ENCODE data around the gene THAP12. TPM values are rescaled to one million over a fixed set of nuclear protein-coding genes. Genes with fewer than 3 reads are reported as not detected.

THAP12 gene
- total RNA-seq, 1 experiment from 2014 or later: 44.1 TPM

DNA sequence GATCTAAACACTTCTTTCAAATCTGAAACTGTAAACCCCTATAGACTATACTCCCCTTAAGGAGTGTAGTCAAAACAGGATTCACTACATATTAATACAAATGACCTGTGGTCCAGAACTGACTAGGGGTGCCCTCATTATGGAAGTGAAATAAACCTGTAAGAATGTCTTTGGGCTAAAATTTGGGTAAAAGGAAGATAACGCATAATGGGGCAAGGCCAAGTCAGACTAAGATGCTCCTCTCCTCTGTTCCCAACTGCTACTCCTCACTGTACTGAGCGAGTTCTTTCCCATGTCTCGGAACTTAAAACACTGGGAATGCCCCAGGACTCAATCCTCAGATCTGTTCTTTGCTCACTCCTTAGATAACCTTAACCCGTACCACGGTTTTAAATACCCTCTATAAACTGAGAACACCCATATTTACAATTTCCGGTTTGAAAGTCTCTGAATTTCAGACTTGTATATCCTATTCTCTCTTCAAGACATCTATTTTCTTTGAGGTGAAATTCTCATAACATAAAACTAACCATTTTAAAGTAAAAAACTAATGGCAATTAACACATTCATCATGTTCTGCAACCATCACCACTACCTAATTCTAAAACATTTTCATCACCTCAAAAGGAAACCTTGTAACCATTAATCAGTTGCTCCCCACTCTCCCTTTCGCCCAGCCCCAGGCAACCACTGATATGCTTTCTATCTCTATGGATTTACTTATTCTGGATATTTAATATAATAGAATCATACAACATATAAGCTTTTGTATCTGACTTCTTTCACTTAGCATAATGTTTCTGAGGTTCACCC, 4.0 kb downstream of the THAP12 start:
- no peaks in the 10 kb centered on the region for H3K27me3 ChIP-seq (ENCODE audit: insufficient read depth, low read length)
- ChIA-PET CTCF (no interaction called here), POLR2A (no interaction called here), RAD21 (ENCODE audit: low non-redundant PET in 1 of 2, low total read pairs in 2 of 2, uncharacterized antibody in 2 of 2, unreplicated experiment in 2 of 2) (no interaction called here)
- H3K27ac ChIP-seq (ENCODE audit: low read depth, low read length): no peak overlapping the region
- no peaks in the 10 kb centered on the region for H3K9me3 ChIP-seq (ENCODE audit: control insufficient read depth in 1 of 2, insufficient read depth in 1 of 2, low read depth in 1 of 2, low read length in 2 of 2)
- H3K9me2 ChIP-seq (ENCODE audit: insufficient read depth): no peaks in the 10 kb centered on the region
- H3K4me1 ChIP-seq (ENCODE audit: control insufficient read depth in 1 of 2, insufficient read depth in 2 of 2, low read length in 2 of 2): peaks cover 6 to 19% of the 10 kb centered on the region in 2 experiments
- no TSS peak for BruUV-seq (replicated peaks)
- peaks cover 87% of the 10 kb centered on the region for H3K79me2 ChIP-seq (ENCODE audit: insufficient read depth, low read length)
- no peak for ATAC-seq
- H3K4me2 ChIP-seq (ENCODE audit: low read length): no peak overlapping the region
- no peak for DNase-seq (ENCODE audit: low read depth, low spot score)
- intact Hi-C loops (cut with micrococcal nuclease): loop anchor here (10.0 kb wide), 1 partner anchor 138 kb away; no protein-coding TSS in a partner anchor
- no peak overlapping the region for H2AFZ ChIP-seq (ENCODE audit: low read depth, low read length, poor library complexity, severe bottlenecking)
- H3K36me3 ChIP-seq (ENCODE audit: control insufficient read depth in 1 of 2, insufficient read depth in 2 of 2, low read length in 2 of 2): no peaks in the 10 kb centered on the region; a peak in 1 of 4 replicates
- no peaks in the 10 kb centered on the region for H4K20me1 ChIP-seq (ENCODE audit: insufficient read depth)
- no peak overlapping the region for H3K9ac ChIP-seq (ENCODE audit: low read length)
- TF ChIP-seq RAD21 (IDR thresholded peaks at IDR 0.05; ENCODE audit: low read depth) (no peak), YY1 (IDR thresholded peaks at IDR 0.05; ENCODE audit: extremely low read depth, insufficient replicate concordance, low read depth, low read length) (no peak), POLR2AphosphoS5 (IDR thresholded peaks at IDR 0.05; ENCODE audit: low read depth, low read length) (no peak), SP1 (IDR thresholded peaks at IDR 0.05; ENCODE audit: low read depth) (no peak), CEBPB (IDR thresholded peaks at IDR 0.05; ENCODE audit: low read depth) (no peak), FOSL1 (IDR thresholded peaks at IDR 0.05; ENCODE audit: low read depth) (no peak), EGR1 (IDR thresholded peaks at IDR 0.05; ENCODE audit: low read depth) (no peak), TCF7L2 (IDR thresholded peaks at IDR 0.05; ENCODE audit: borderline replicate concordance, extremely low read depth, insufficient read depth, insufficient read length) (no peak)
- TF ChIP-seq, protein P1, sequence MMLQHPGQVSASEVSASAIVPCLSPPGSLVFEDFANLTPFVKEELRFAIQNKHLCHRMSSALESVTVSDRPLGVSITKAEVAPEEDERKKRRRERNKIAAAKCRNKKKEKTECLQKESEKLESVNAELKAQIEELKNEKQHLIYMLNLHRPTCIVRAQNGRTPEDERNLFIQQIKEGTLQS (IDR thresholded peaks at IDR 0.05): no peak
- TF ChIP-seq, protein P2, sequence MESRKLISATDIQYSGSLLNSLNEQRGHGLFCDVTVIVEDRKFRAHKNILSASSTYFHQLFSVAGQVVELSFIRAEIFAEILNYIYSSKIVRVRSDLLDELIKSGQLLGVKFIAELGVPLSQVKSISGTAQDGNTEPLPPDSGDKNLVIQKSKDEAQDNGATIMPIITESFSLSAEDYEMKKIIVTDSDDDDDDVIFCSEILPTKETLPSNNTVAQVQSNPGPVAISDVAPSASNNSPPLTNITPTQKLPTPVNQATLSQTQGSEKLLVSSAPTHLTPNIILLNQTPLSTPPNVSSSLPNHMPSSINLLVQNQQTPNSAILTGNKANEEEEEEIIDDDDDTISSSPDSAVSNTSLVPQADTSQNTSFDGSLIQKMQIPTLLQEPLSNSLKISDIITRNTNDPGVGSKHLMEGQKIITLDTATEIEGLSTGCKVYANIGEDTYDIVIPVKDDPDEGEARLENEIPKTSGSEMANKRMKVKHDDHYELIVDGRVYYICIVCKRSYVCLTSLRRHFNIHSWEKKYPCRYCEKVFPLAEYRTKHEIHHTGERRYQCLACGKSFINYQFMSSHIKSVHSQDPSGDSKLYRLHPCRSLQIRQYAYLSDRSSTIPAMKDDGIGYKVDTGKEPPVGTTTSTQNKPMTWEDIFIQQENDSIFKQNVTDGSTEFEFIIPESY (IDR thresholded peaks at IDR 0.05; ENCODE audit: extremely low read depth, insufficient replicate concordance, low read length): no peak
- TF ChIP-seq, protein P3, sequence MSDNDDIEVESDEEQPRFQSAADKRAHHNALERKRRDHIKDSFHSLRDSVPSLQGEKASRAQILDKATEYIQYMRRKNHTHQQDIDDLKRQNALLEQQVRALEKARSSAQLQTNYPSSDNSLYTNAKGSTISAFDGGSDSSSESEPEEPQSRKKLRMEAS (IDR thresholded peaks at IDR 0.05): no peak
- H3K4me3 ChIP-seq (replicated peaks in 1 of 2; ENCODE audit: low read depth in 1 of 2, low read length in 2 of 2): no peak overlapping the region
